PC-3 (cell line): Measurements from ENCODE around the gene RPL31. TPM values are rescaled to one million over a fixed set of nuclear protein-coding genes. Genes with fewer than 3 reads are reported as not detected.

Experiments used
- ATAC-seq: fragments of 200-7000 bp; cut with Tn5 transposase; 2 replicates; pipeline ENCODE4 v1.9.1; 2020; ENCODE audit warnings: mild to moderate bottlenecking, moderate library complexity
- BruUV-seq: library from RNA; stranded (reverse); fragments of 400-500 nt; replicated peaks from 2 replicates; lab custom pipeline; 2021; lab: Mats Ljungman, UMichigan
- CTCF ChIA-PET: fragments of 300-600 bp; sonication (Branson Sonifier 250); formaldehyde crosslinking; loops from one replicate; lab custom pipeline; 2022; ENCODE audit warnings: antibody characterized with exemption; lab: Charles Lee
- POLR2A ChIA-PET: fragments of 300-600 bp; sonication (Branson Sonifier 250); formaldehyde crosslinking; loops from one replicate; lab custom pipeline; 2022; ENCODE audit warnings: antibody characterized with exemption; ENCODE audit not compliant: unreplicated experiment; lab: Charles Lee
- DNase-seq: peaks from one replicate; pipeline ENCODE4 v3.0.0-alpha.2; 2015
- H2AFZ ChIP-seq: fragments of 300-600 bp; sonication (generic); 2 replicates; pipeline ENCODE4 v1.6.0; 2016; ENCODE audit warnings: antibody characterized with exemption, low read length
- H3F3A ChIP-seq: fragments of 300-600 bp; sonication (generic); one replicate; pipeline ENCODE4 v1.6.0; 2017; ENCODE audit warnings: antibody characterized with exemption, low read length, control low read depth, mild to moderate bottlenecking; ENCODE audit not compliant: unreplicated experiment
- H3K27ac ChIP-seq: fragments of 300-600 bp; sonication (generic); 2 replicates; pipeline ENCODE4 v1.5.1; 2016; ENCODE audit warnings: mild to moderate bottlenecking, low read length
- H3K27me3 ChIP-seq: fragments of 300-600 bp; sonication (generic); 2 replicates; pipeline ENCODE4 v1.6.1; 2016; ENCODE audit warnings: low read length, mixed read lengths
- H3K36me3 ChIP-seq: fragments of 300-600 bp; sonication (generic); 2 replicates; pipeline ENCODE4 v1.6.1; 2016; ENCODE audit warnings: low read depth, mixed run types, low read length, mixed read lengths
- H3K4me1 ChIP-seq: fragments of 300-600 bp; sonication (generic); 2 replicates; pipeline ENCODE4 v1.5.1; 2016; ENCODE audit warnings: low read length; ENCODE audit not compliant: insufficient read depth
- H3K4me2 ChIP-seq: fragments of 300-600 bp; sonication (generic); 2 replicates; pipeline ENCODE4 v1.6.0; 2016; ENCODE audit warnings: low read length
- H3K4me3 ChIP-seq: fragments of 300-600 bp; sonication (generic); 2 replicates; pipeline ENCODE4 v1.5.1; 2016; ENCODE audit warnings: mild to moderate bottlenecking, low read length, mixed read lengths
- H3K79me2 ChIP-seq: fragments of 300-600 bp; sonication (generic); 2 replicates; pipeline ENCODE4 v1.6.1; 2017; ENCODE audit warnings: low read length, mixed read lengths
- H3K9ac ChIP-seq: fragments of 300-600 bp; sonication (generic); 2 replicates; pipeline ENCODE4 v1.6.0; 2016; ENCODE audit warnings: mild to moderate bottlenecking, low read length
- H3K9me2 ChIP-seq: fragments of 300-600 bp; sonication (generic); replicated peaks from 2 replicates; pipeline ENCODE4 v1.6.1; 2016; ENCODE audit warnings: mixed run types, low read length, mixed read lengths
- H3K9me3 ChIP-seq: fragments of 300-600 bp; sonication (generic); 2 replicates; pipeline ENCODE4 v1.6.1; 2016; ENCODE audit warnings: low read length, mixed read lengths
- H4K20me1 ChIP-seq: fragments of 300-600 bp; sonication (generic); 2 replicates; pipeline ENCODE4 v1.6.1; 2016; ENCODE audit warnings: low read length, mixed read lengths
- EZH2 ChIP-seq: fragments of 300-600 bp; sonication (generic); IDR thresholded peaks from one replicate; pipeline ENCODE4 v1.6.1; 2017; ENCODE audit warnings: antibody characterized with exemption, mild to moderate bottlenecking, low read length; ENCODE audit not compliant: unreplicated experiment
- EZH2phosphoT487 ChIP-seq: fragments of 300-600 bp; sonication (generic); IDR thresholded peaks from 2 replicates; pipeline ENCODE4 v1.6.1; 2018; ENCODE audit warnings: mild to moderate bottlenecking, antibody characterized with exemption, low read length, borderline replicate concordance
- intact Hi-C: fragments of 100-400 bp; cut with micrococcal nuclease; formaldehyde crosslinking; loops from 2 replicates; pipeline ENCODE4 v1.9.0; 2023
- total RNA-seq: library from RNA; depleted of rRNA; stranded (reverse); fragments of >200 nt; gene quantifications from 2 replicates; pipeline ENCODE4 v1.2.3, GENCODE V29; 2014
- TF ChIP-seq, protein P1 (sequence below): fragments of 300-600 bp; sonication (generic); conservative IDR thresholded peaks from 2 replicates; pipeline ENCODE4 v1.5.1; 2017; ENCODE audit warnings: antibody characterized with exemption, low read depth, mild to moderate bottlenecking, low read length

The RPL31 gene
- total RNA-seq, 1 experiment from 2014 or later: 756 TPM

DNA sequence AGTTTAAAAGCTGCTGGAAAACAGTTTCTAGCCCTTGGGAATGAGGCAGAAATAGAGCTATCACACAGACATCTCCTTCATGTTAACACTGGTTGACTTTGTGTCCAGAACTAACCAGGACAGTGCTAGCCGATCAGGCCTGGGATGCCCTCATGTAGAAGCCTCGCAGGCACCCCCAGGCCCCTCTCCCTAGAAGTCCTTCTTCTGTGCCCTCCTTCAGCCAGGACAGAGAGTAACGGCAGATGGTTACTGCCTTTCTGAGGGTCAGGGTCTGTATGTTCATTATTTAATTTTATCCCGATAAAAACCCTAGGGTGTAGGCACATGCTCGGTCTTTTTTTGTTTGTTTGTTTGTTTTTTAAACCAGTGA is 10.7 kb upstream of the RPL31 start:
- Histone ChIP-seq H2AFZ (no peak overlapping the region), H3K36me3 (peaks cover 51% of the 10 kb centered on the region), H3K79me2 (no peaks in the 10 kb centered on the region), H3K27me3 (no peaks in the 10 kb centered on the region), H3F3A (no peaks in the 10 kb centered on the region), H3K4me2 (no peak overlapping the region), H3K4me1 (no peaks in the 10 kb centered on the region), H3K27ac (no peak overlapping the region), H3K9me2 (no peaks in the 10 kb centered on the region), H4K20me1 (no peaks in the 10 kb centered on the region), H3K9me3 (no peaks in the 10 kb centered on the region), H3K9ac (no peak overlapping the region), H3K4me3 (no peak overlapping the region)
- BruUV-seq: no TSS peak
- TF ChIP-seq, protein P1, sequence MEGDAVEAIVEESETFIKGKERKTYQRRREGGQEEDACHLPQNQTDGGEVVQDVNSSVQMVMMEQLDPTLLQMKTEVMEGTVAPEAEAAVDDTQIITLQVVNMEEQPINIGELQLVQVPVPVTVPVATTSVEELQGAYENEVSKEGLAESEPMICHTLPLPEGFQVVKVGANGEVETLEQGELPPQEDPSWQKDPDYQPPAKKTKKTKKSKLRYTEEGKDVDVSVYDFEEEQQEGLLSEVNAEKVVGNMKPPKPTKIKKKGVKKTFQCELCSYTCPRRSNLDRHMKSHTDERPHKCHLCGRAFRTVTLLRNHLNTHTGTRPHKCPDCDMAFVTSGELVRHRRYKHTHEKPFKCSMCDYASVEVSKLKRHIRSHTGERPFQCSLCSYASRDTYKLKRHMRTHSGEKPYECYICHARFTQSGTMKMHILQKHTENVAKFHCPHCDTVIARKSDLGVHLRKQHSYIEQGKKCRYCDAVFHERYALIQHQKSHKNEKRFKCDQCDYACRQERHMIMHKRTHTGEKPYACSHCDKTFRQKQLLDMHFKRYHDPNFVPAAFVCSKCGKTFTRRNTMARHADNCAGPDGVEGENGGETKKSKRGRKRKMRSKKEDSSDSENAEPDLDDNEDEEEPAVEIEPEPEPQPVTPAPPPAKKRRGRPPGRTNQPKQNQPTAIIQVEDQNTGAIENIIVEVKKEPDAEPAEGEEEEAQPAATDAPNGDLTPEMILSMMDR: no peak
- TF ChIP-seq EZH2 (no peak), EZH2phosphoT487 (no peak)
- ChIA-PET POLR2A (no interaction called here), CTCF (no interaction called here)
- DNase-seq: no peak
- intact Hi-C loops: no loop called here
- ATAC-seq: no peak

DNA sequence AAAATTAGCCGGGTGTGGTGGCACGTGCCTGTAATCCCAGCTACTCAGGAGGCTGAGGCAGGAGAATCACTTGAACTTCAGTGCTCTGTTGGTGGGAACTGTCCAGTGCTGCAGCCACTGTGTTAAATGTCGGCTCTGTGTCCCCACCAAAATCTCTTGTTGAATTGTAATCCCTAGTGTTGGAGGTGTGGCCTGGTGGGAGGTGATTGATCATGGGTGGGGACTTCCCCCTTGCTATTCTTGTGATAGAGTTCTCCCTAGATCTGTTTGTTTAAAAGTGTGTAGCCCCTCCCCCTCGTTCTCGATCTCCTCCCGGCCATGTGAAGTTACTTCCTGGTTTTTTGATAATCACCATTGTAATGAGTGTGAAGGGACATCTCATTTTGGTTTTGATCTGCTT is 9.8 kb upstream of the RPL31 start:
- no peaks in the 10 kb centered on the region for H3K27me3 ChIP-seq
- no peaks in the 10 kb centered on the region for H3K9me3 ChIP-seq
- DNase-seq (no peak), ATAC-seq (no peak)
- no peak overlapping the region for H3K4me2 ChIP-seq
- H3K36me3 ChIP-seq: peaks cover 53% of the 10 kb centered on the region
- H3K4me3 ChIP-seq: no peak overlapping the region
- no peaks in the 10 kb centered on the region for H3K79me2 ChIP-seq
- H3K9ac ChIP-seq: no peak overlapping the region
- intact Hi-C loops: no loop called here
- H2AFZ ChIP-seq: no peak overlapping the region
- ChIA-PET POLR2A (no interaction called here), CTCF (no interaction called here)
- TF ChIP-seq EZH2phosphoT487: no peak
- TF ChIP-seq, protein P1: no peak
- TF ChIP-seq EZH2: no peak
- H3F3A ChIP-seq: no peaks in the 10 kb centered on the region
- H3K9me2 ChIP-seq: no peaks in the 10 kb centered on the region
- no peaks in the 10 kb centered on the region for H3K4me1 ChIP-seq
- no peak overlapping the region for H3K27ac ChIP-seq
- H4K20me1 ChIP-seq: no peaks in the 10 kb centered on the region
- BruUV-seq: no TSS peak

DNA sequence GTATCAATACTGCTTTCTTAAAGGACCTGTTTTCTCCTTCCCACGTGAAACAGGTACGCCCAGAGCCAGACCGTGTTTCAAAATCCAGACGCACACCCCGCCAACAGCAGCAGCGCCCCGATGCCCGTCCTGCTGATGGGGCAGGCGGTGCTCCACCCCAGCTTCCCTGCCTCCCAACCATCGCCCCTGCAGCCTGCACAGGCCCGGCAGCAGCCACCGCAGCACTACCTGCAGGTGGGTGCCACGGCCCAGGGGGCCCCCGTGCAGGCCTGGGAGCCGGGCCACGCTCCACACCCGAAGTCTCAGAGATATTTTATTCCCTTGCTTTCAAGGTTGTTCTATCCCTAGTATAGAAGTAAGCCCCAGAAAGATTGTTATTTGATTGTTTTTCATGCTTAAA is 8.8 kb upstream of the RPL31 start:
- TF ChIP-seq EZH2phosphoT487 (no peak), EZH2 (no peak)
- TF ChIP-seq, protein P1: no peak
- Histone ChIP-seq H3K9ac (no peak overlapping the region), H3K9me3 (no peaks in the 10 kb centered on the region), H3K79me2 (no peaks in the 10 kb centered on the region), H3F3A (no peaks in the 10 kb centered on the region), H4K20me1 (no peaks in the 10 kb centered on the region), H3K4me3 (no peak overlapping the region), H3K36me3 (peaks cover 43% of the 10 kb centered on the region), H3K4me2 (no peak overlapping the region), H2AFZ (no peak overlapping the region), H3K27ac (no peak overlapping the region), H3K9me2 (no peaks in the 10 kb centered on the region), H3K4me1 (no peaks in the 10 kb centered on the region), H3K27me3 (no peaks in the 10 kb centered on the region)
- intact Hi-C loops: no loop called here
- CTCF ChIA-PET: no interaction called here
- POLR2A ChIA-PET: no interaction called here
- no peak for DNase-seq
- no TSS peak for BruUV-seq
- no peak for ATAC-seq
